DND-41 (cell line): ENCODE results near the gene EPHA7.

ENCODE experiments used
- ATAC-seq: fragments of 200-7000 bp; cut with Tn5 transposase; 3 replicates; pipeline ENCODE4 v1.9.1; 2021; ENCODE audit warnings: low read depth; ENCODE audit not compliant: insufficient read depth
- DNase-seq: peaks from one replicate; pipeline ENCODE4 v3.0.0-alpha.2; 2020
- H2AFZ ChIP-seq: 2 replicates; pipeline ENCODE4 v1.6.0; 2012; ENCODE audit warnings: low read depth, low read length
- H3K27ac ChIP-seq: 2 replicates; pipeline ENCODE4 v1.5.1; 2012; ENCODE audit warnings: low read length, inconsistent platforms
- H3K27me3 ChIP-seq: fragments of 200-600 bp; sonication (generic); 2 replicates; pipeline ENCODE4 v1.6.0; 2012; ENCODE audit warnings: low read length, mild to moderate bottlenecking, inconsistent platforms; ENCODE audit not compliant: insufficient read depth, poor library complexity
- H3K36me3 ChIP-seq: 2 replicates; pipeline ENCODE4 v1.5.1; 2012; ENCODE audit warnings: low read length, inconsistent platforms; ENCODE audit not compliant: insufficient read depth
- H3K4me1 ChIP-seq: 2 replicates; pipeline ENCODE4 v1.5.1; 2012; ENCODE audit warnings: mild to moderate bottlenecking, low read length; ENCODE audit not compliant: insufficient read depth
- H3K4me2 ChIP-seq: 2 replicates; pipeline ENCODE4 v1.6.0; 2012; ENCODE audit warnings: mild to moderate bottlenecking, moderate library complexity, low read length, inconsistent platforms; ENCODE audit not compliant: insufficient read depth
- H3K4me3 ChIP-seq, 2 experiments: fragments of 200-600 bp in 1 of 2; shearing (Covaris generic) in 1 of 2; 2 replicates each; pipeline ENCODE4 v1.5.1; 2012 to 2016; ENCODE audit warnings: inconsistent platforms in 2 of 2, low read length in 2 of 2, mild to moderate bottlenecking in 2 of 2, low read depth in 1 of 2, moderate library complexity in 1 of 2
- H3K79me2 ChIP-seq: 2 replicates; pipeline ENCODE4 v1.6.0; 2012; ENCODE audit warnings: low read length, inconsistent platforms; ENCODE audit not compliant: insufficient read depth
- H3K9ac ChIP-seq: 2 replicates; pipeline ENCODE4 v1.6.0; 2012; ENCODE audit warnings: low read depth, mild to moderate bottlenecking, inconsistent platforms, low read length, moderate library complexity
- H3K9me3 ChIP-seq: 2 replicates; pipeline ENCODE4 v1.5.1; 2012; ENCODE audit warnings: low read length, moderate library complexity, mild to moderate bottlenecking, inconsistent platforms; ENCODE audit not compliant: insufficient read depth, severe bottlenecking
- H4K20me1 ChIP-seq: 2 replicates; pipeline ENCODE4 v1.6.0; 2012; ENCODE audit warnings: low read length; ENCODE audit not compliant: insufficient read depth
- EZH2 ChIP-seq: IDR thresholded peaks from 3 replicates; pipeline ENCODE4 v1.6.1; 2012; ENCODE audit warnings: borderline replicate concordance, low read depth, mild to moderate bottlenecking, moderate library complexity, low read length, inconsistent platforms; ENCODE audit not compliant: severe bottlenecking
- TF ChIP-seq, protein P1 (sequence below): IDR thresholded peaks from 2 replicates; pipeline ENCODE4 v1.5.1; 2012; ENCODE audit warnings: borderline replicate concordance, low read length, moderate library complexity, mild to moderate bottlenecking; ENCODE audit not compliant: poor library complexity, severe bottlenecking; ENCODE audit errors: extremely low read depth

The EPHA7 gene

DNA sequence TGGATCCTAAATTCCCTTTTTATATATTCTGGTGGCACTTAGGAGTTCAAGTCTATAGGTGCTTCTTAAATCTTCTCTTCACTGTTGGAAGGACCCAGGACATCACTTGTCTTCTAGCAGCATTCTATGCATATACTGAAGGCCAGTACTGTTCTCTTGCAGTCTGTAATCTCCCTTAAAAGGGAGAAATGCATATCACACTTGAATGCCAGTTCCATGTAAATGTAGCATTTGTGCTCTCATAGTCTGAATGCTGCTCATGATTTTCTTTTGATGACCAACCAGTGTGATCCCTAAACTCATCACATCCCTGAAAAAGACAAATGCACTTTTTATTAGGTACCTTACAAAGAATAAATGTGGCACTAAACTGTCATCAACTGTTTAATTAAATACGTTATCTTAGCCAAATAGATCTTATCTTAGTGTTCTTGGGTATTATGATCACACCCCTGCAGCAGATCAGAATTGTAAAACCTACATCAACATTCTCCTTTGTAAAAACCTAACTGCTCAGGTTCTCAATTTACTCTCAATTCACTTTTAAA is 176.1 kb downstream of the EPHA7 start:
- H3K9ac ChIP-seq: no peak overlapping the region

DNA sequence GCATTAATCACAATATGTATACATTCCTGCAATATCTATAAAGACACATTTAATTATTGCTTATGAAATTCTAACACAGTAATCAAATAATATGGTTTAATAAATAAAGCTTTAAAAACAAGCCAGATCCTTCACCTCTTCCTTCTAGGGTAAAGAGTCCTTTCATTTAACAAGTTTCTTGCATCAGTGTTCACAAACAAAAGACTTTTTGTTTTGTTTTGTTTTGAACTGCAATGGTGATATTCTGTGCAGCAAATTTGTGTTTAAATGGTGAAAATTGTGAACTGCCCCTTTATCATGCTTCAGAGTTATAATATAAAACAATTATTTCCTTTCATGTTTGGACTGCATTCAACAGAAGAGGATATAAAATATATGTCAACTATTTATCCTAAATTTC is 177.3 kb downstream of the EPHA7 start:
- Histone ChIP-seq H3K36me3 (no peaks in the 10 kb centered on the region), H3K4me2 (no peak overlapping the region), H3K79me2 (no peaks in the 10 kb centered on the region), H3K27me3 (no peaks in the 10 kb centered on the region), H3K9me3 (no peaks in the 10 kb centered on the region), H3K27ac (no peak overlapping the region), H3K4me1 (no peaks in the 10 kb centered on the region), H3K4me3 (no peak overlapping the region), H3K9ac (no peak overlapping the region), H2AFZ (no peak overlapping the region), H4K20me1 (no peaks in the 10 kb centered on the region)
- DNase-seq (no peak), ATAC-seq (no peak)
- TF ChIP-seq, protein P1, sequence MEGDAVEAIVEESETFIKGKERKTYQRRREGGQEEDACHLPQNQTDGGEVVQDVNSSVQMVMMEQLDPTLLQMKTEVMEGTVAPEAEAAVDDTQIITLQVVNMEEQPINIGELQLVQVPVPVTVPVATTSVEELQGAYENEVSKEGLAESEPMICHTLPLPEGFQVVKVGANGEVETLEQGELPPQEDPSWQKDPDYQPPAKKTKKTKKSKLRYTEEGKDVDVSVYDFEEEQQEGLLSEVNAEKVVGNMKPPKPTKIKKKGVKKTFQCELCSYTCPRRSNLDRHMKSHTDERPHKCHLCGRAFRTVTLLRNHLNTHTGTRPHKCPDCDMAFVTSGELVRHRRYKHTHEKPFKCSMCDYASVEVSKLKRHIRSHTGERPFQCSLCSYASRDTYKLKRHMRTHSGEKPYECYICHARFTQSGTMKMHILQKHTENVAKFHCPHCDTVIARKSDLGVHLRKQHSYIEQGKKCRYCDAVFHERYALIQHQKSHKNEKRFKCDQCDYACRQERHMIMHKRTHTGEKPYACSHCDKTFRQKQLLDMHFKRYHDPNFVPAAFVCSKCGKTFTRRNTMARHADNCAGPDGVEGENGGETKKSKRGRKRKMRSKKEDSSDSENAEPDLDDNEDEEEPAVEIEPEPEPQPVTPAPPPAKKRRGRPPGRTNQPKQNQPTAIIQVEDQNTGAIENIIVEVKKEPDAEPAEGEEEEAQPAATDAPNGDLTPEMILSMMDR: no peak
- no peak for TF ChIP-seq EZH2

More for the DNA sequence above, 176.1 kb downstream of the EPHA7 start:
- no peak for ATAC-seq
- no peaks in the 10 kb centered on the region for H3K9me3 ChIP-seq
- H3K4me3 ChIP-seq: no peak overlapping the region
- no peak overlapping the region for H3K4me2 ChIP-seq
- DNase-seq: no peak
- no peaks in the 10 kb centered on the region for H3K36me3 ChIP-seq
- no peaks in the 10 kb centered on the region for H3K79me2 ChIP-seq
- no peaks in the 10 kb centered on the region for H3K4me1 ChIP-seq
- H3K27me3 ChIP-seq: no peaks in the 10 kb centered on the region
- TF ChIP-seq EZH2: no peak
- TF ChIP-seq, protein P1: no peak
- no peak overlapping the region for H3K27ac ChIP-seq
- H2AFZ ChIP-seq: no peak overlapping the region
- no peaks in the 10 kb centered on the region for H4K20me1 ChIP-seq

DNA sequence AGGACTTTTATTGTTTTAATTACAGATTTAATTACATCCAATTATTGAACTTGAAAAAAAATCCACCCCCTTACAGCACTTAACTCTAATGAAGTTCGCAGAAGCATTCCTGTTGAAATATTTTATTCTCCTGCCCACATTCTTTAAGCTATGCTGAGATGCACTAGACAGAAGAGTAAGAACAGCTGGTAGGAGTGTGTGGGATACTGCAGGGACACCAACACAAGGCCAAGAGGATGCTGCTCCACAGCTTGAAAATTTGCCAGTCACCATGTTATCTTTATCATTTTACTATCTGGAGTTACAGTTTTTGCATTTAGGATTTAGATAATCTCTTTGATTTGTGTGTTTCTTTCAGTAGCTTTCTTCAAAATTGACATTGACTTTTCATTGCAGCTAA is 180.7 kb downstream of the EPHA7 start:
- TF ChIP-seq, protein P1: no peak
- no peak for TF ChIP-seq EZH2
- no peak overlapping the region for H3K4me2 ChIP-seq
- no peaks in the 10 kb centered on the region for H4K20me1 ChIP-seq
- H3K9me3 ChIP-seq: no peaks in the 10 kb centered on the region
- no peak overlapping the region for H2AFZ ChIP-seq
- H3K4me1 ChIP-seq: no peaks in the 10 kb centered on the region
- no peak for ATAC-seq
- H3K4me3 ChIP-seq: no peak overlapping the region
- no peak overlapping the region for H3K9ac ChIP-seq
- DNase-seq: no peak
- no peak overlapping the region for H3K27ac ChIP-seq
- no peaks in the 10 kb centered on the region for H3K27me3 ChIP-seq
- H3K79me2 ChIP-seq: no peaks in the 10 kb centered on the region
- H3K36me3 ChIP-seq: no peaks in the 10 kb centered on the region

DNA sequence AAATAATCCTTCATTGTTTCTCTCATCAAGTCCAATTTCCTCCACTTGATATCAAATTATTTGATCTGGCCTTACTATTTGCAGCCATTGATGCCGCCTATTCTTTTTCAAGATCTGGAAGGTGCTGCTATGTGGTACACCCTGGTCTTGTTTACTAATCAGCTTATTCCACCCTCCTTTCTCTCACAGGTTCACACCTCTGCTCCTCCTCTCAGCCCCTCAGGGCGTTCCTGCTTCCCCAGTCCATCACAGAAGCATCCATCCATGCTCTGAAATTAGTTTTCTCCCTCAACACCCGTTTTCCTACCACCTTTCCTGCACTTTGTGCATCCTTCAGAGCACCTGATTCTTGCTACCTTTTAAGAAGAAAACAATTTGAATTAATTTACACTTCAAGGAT is 183.6 kb downstream of the EPHA7 start:
- Histone ChIP-seq H3K4me1 (no peaks in the 10 kb centered on the region), H4K20me1 (no peaks in the 10 kb centered on the region), H3K36me3 (no peaks in the 10 kb centered on the region), H3K9ac (no peak overlapping the region), H2AFZ (no peak overlapping the region), H3K27ac (no peak overlapping the region), H3K27me3 (no peaks in the 10 kb centered on the region), H3K4me3 (no peak overlapping the region), H3K4me2 (no peak overlapping the region), H3K79me2 (no peaks in the 10 kb centered on the region), H3K9me3 (no peaks in the 10 kb centered on the region)
- ATAC-seq (no peak), DNase-seq (no peak)
- no peak for TF ChIP-seq EZH2
- TF ChIP-seq, protein P1: no peak
